ENCODE data around the gene PIEZO2.

PIEZO2 gene

GRCh38 chr18:11165952-11166351 is 16.6 kb upstream of the PIEZO2 start:
- H3K4me3 ChIP-seq (ENCODE audit: low read depth, low read length): no peak overlapping the region
- H3K9me3 ChIP-seq (ENCODE audit: control insufficient read depth, insufficient read depth, low read depth, low read length): no peaks in the 10 kb centered on the region
- H3K36me3 ChIP-seq (ENCODE audit: control insufficient read depth in 2 of 2, insufficient read depth in 1 of 2, low read length in 2 of 2): no peaks in the 10 kb centered on the region
- ChIA-PET CTCF (no interaction called here), POLR2A (no interaction called here)
- H3K4me1 ChIP-seq (ENCODE audit: control insufficient read depth, insufficient read depth, low read length): no peaks in the 10 kb centered on the region
- no peak overlapping the region for H3K27ac ChIP-seq (ENCODE audit: extremely low read depth, low read depth, low read length)
- TF ChIP-seq ZNF169 (tag by site-specific recombination; IDR thresholded peaks at IDR 0.05) (no peak), GFI1B (tag by site-specific recombination; IDR thresholded peaks at IDR 0.05) (no peak), ZNF350 (tag by site-specific recombination; IDR thresholded peaks at IDR 0.05) (no peak), ZNF596 (tag by site-specific recombination; IDR thresholded peaks at IDR 0.05) (no peak), PRDM4 (tag by site-specific recombination; IDR thresholded peaks at IDR 0.05) (no peak), ZBTB17 (tag by site-specific recombination; IDR thresholded peaks at IDR 0.05) (no peak), TCF7L2 (IDR thresholded peaks at IDR 0.05; ENCODE audit: borderline replicate concordance, low read depth, low read length) (no peak), ZNF416 (tag by site-specific recombination; IDR thresholded peaks at IDR 0.05) (no peak), ZNF555 (tag by site-specific recombination; conservative IDR thresholded peaks at IDR 0.05) (no peak), ZNF768 (tag by site-specific recombination; IDR thresholded peaks at IDR 0.05) (no peak), HOXA7 (CRISPR knock-in tag; IDR thresholded peaks at IDR 0.05; ENCODE audit: borderline replicate concordance) (no peak), ZNF121 (tag by site-specific recombination; IDR thresholded peaks at IDR 0.05) (no peak), ZNF140 (tag by site-specific recombination; IDR thresholded peaks at IDR 0.05) (no peak), ZNF624 (tag by site-specific recombination; IDR thresholded peaks at IDR 0.05) (no peak), KLF17 (tag by site-specific recombination; IDR thresholded peaks at IDR 0.05) (no peak), ZNF785 (tag by site-specific recombination; IDR thresholded peaks at IDR 0.05) (no peak), ZNF292 (tag by site-specific recombination; IDR thresholded peaks at IDR 0.05; ENCODE audit: borderline replicate concordance, low read depth) (no peak), REST (tag by site-specific recombination; IDR thresholded peaks at IDR 0.05) (no peak), ZNF211 (tag by site-specific recombination; IDR thresholded peaks at IDR 0.05; ENCODE audit: low read depth) (no peak)

- Histone ChIP-seq H3K36me3 (ENCODE audit: control insufficient read depth in 2 of 2, insufficient read depth in 1 of 2, low read length in 2 of 2) (no peaks in the 10 kb centered on the region), H3K9me3 (ENCODE audit: control insufficient read depth, insufficient read depth, low read depth, low read length) (no peaks in the 10 kb centered on the region), H3K4me3 (ENCODE audit: low read depth, low read length) (no peak overlapping the region), H3K27ac (ENCODE audit: extremely low read depth, low read depth, low read length) (no peak overlapping the region), H3K4me1 (ENCODE audit: control insufficient read depth, insufficient read depth, low read length) (no peaks in the 10 kb centered on the region)
- POLR2A ChIA-PET: no interaction called here
- no peak for TF ChIP-seq ZNF488 (tag by site-specific recombination; IDR thresholded peaks at IDR 0.05)
- TF ChIP-seq ZNF184 (tag by site-specific recombination; IDR thresholded peaks at IDR 0.05): no peak
- TF ChIP-seq PBX3 (CRISPR knock-in tag; IDR thresholded peaks at IDR 0.05): no peak
- CTCF ChIA-PET: interaction anchor here (0.6 to 0.7 kb wide), 3 partner anchors 124 to 756 kb away, joined by 3 to 6 read pairs (median 3); no protein-coding TSS in a partner anchor
Observed at GRCh38 chr18:11165138-11165537, 15.8 kb upstream of the PIEZO2 start.
